HG02623 (cell line): ENCODE measurements around the gene TACC2.
"Not testable (repeated sequence)": the region's sequence is repeated elsewhere in the genome, so short reads cannot be mapped to it uniquely, and the experiment has no call there.

Experiments used
- ATAC-seq: cut with Tn5 transposase; IDR thresholded peaks from one replicate; pipeline ENCODE4 v1.9.1; 2021; ENCODE audit warnings: moderate library complexity; ENCODE audit not compliant: unreplicated experiment

TACC2 gene

DNA sequence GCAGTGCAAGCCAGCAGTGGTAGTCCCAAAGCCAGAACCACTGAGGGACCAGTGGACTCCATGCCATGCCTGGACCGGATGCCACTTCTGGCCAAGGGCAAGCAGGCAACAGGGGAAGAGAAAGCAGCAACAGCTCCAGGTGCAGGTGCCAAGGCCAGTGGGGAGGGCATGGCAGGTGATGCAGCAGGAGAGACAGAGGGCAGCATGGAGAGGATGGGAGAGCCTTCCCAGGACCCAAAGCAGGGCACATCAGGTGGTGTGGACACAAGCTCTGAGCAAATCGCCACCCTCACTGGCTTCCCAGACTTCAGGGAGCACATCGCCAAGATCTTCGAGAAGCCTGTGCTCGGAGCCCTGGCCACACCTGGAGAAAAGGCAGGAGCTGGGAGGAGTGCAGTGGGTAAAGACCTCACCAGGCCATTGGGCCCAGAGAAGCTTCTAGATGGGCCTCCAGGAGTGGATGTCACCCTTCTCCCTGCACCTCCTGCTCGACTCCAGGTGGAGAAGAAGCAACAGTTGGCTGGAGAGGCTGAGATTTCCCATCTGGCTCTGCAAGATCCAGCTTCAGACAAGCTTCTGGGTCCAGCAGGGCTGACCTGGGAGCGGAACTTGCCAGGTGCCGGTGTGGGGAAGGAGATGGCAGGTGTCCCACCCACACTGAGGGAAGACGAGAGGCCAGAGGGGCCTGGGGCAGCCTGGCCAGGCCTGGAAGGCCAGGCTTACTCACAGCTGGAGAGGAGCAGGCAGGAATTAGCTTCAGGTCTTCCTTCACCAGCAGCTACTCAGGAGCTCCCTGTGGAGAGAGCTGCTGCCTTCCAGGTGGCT lies 97.7 kb downstream of the TACC2 start:
- no peak for ATAC-seq

DNA sequence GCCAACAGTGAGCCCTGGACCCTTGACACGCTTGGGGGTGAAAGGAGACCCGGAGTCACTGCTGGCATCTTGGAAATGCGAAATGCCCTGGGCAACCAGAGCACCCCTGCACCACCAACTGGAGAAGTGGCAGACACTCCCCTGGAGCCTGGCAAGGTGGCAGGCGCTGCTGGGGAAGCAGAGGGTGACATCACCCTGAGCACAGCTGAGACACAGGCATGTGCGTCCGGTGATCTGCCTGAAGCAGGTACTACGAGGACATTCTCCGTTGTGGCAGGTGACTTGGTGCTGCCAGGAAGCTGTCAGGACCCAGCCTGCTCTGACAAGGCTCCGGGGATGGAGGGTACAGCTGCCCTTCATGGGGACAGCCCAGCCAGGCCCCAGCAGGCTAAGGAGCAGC lies 98.5 kb downstream of the TACC2 start:
- no peak for ATAC-seq

- ATAC-seq, result no peak
Observed at GRCh38 chr10:122089311-122090017, 100.5 kb downstream of the TACC2 start.

- no peak for ATAC-seq
Observed at GRCh38 chr10:122091722-122092121, 102.8 kb downstream of the TACC2 start.

DNA sequence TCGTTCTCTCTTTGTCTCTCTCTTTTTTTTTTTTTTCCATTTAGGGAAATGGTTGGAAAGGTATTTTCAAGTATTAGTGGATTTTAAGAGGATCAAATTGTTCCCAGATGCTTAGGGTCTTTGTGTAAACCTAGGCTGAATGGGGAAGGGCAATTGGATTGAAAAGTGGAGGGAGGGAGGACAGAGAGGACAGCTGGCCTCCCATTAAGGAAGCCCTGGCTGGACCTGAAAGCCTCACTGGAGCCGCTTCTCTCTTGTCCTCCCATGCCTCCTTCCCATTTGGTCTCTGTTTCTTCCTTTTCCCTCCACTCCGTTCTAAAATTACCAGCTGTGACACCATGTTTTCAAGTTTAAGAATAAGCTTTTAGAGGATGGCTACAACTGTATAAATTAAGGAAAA lies 104.1 kb downstream of the TACC2 start:
- ATAC-seq, result no peak

- not testable (repeated sequence) for ATAC-seq
Observed at GRCh38 chr10:122096181-122096580, 107.2 kb downstream of the TACC2 start.

- ATAC-seq, result no peak
Observed at GRCh38 chr10:122096705-122097104, 107.7 kb downstream of the TACC2 start.

GRCh38 chr10:122097935-122098334 lies 109.0 kb downstream of the TACC2 start:
- no peak for ATAC-seq

DNA sequence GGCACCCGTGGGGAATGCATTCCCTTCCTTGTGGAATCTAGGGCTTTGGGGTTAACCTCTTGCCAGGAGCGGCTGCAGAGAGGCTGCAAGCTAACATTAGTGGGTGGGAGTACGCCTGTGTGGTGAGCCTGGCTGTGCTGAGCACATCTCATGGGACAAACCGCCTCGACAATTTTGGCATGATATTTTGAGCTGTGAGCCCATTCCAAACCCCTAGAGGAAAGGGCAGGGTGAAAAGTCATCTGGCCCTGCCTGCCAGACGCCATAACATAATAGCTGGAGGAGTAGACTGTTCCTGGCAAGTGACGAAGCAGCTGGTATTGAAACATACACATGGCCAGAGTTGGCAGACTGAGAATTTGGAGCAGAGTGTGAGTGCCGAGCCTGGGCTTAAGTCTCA lies 110.0 kb downstream of the TACC2 start:
- no peak for ATAC-seq

DNA sequence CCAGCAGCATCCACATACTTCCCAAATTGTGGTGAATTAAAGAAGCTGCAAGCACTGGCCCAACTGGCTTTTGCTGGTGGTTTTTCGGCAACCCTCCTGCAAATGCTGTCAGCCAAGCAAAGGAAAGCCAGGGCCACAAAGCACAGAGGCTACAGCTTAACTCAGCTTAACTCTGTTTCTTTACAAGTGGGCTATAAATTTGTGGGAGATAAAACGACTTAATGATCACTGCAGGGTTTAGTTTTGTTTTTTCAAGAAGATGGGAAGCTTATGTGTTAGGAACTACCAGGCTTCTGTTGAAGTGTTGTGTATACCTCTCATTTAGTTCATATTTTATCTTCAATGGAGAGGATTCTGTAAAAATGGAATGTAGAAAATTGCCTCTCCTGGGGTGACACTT lies 110.6 kb downstream of the TACC2 start:
- ATAC-seq, result no peak

- ATAC-seq, result no peak
Observed at GRCh38 chr10:122102146-122102868, 113.3 kb downstream of the TACC2 start.

GRCh38 chr10:122102869-122103525 lies 114.0 kb downstream of the TACC2 start:
- no peak for ATAC-seq

- ATAC-seq, result no peak
Observed at GRCh38 chr10:122103592-122103991, 114.6 kb downstream of the TACC2 start.

DNA sequence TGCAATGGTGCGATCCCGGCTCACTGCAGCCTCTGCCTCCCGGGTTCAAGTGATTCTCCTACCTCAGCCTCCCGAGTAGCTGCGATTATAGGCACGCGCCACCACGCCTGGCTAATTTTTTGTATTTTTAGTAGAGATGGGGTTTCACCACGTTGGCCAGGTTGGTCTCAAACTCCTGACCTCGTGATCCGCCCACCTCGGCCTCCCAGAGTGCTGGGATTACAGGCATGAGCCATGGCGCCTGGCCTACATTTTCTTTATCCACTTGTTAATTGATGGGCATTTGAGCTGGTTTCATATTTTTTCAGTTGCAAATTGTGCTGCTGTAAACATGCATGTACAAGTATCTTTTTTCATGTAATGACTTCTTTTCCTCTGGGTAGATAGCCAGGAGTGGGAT lies 119.8 kb downstream of the TACC2 start:
- not testable (repeated sequence) for ATAC-seq

DNA sequence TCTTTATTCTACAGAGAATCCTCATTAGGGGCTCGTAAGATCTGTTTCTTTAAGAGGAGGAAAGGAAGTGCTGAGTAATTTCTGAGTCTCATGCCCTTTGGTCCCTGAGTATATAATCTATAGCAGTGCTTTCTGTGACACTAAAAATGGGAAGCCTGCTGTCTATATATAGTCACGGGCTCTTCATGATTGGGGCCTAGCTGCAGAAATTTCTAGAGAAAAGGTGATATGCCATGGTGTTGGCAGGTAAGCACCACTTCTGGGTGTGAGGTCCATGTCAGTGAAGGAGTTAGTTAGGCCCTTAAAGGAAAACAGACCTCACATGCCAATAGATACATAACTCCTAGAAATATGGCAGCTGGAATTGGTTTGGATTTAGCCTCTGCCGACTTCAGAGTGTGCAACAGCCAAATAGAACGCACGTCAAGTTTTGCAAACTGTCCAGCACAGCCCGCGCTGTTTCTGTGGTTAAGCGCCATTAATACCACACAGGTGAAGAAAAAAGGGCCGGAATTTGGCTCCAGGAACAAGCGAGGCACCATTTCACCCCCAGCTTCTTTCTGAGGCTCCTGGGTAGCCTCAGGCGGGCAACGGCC lies 123.2 kb downstream of the TACC2 start:
- no peak for ATAC-seq

DNA sequence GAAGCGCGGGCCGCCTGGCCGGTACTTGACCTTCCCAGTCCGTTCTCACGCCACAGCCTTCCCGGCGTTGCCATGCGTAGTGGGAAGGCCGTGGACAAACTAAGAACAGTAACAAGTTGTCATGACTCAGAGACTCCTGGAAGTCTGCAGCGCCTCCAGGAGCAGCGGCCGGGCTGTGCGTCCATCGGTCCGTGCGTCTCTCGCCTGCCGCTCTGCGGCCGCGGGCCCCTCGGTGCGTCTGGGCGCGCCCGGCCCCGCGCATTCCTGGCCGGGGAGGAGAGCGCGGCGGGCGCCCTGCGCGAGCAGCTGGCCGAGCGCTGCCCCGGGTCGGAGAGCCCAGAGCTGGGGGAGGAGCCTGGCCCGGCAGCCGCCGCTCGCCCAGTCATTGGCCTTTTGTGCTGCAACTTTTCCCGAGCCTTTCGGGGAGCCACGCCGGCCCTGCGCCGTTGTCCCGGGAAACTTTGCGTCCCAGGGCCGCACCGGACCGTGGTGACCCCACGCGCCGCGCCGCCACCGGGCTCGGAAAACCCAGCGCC lies 123.7 kb downstream of the TACC2 start:
- ATAC-seq, result no peak

GRCh38 chr10:122113161-122113944 lies 124.4 kb downstream of the TACC2 start:
- no peak for ATAC-seq

DNA sequence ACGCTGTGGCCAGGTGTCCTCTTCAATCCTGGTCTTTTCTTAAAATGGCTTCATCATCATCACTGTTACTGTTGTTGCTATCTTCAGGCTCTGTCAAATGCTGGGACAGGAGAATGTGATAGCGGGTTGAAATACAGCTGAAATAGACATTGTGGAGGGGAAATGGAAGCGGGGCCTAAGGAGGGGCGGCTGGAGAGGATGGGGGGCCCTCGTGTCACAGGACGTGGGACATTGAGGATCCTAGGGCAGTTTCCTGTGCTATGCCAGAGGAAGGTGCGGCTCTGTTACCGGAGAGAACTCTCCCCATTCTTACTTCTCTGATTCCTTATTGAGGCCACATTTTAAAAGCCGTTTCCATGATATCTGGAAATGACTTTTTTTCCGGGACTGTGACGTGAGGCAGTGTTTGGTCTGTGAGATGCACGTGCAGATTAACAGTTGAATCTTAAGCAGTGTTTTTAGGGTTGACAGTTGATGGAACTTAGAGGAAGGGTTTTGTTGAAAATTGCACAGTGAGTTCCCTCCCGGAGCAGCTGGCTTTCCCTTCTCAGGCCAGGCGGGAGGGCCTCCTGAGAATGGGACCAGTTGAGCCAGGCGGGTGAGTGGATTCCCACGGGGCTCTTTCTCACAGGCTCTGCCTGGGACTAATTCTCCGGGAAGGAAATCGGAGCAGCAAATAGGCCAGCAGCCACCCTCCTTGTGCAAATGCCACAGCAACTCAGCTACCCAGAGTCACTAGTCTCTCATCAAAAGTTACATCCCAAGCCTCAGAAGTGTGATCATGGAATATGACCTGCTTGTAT lies 125.2 kb downstream of the TACC2 start:
- no peak for ATAC-seq

- ATAC-seq, result no peak
Observed at GRCh38 chr10:122115874-122116273, 126.9 kb downstream of the TACC2 start.
